ENCODE measurements around the gene SNX12.

DNA sequence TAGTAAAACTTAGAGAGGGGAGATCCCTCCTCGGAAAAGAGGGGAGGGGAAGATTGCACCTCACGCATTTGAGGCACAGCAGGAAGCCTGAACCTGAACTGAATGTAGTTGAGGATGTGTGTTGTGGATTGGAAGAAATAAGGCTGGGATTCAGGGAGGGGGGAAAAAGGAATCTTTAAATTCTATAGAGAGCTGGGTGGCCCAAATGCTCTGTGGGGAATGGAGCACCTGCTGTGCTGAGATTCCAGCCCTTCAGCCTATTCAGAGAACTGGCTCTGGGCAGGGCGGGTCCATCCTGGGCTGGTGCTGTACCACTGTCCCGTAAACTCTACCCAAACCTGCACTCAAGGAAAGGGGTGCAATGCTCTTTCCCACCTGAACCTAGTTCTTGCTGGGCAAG is 31.6 kb upstream of the SNX12 start:
- no peak for TF ChIP-seq CTCF (IDR thresholded peaks at IDR 0.05; ENCODE audit: low read length)
- TF ChIP-seq EZH2 (optimal IDR thresholded peaks at IDR 0.05; ENCODE audit: low read depth, low read length), result no peak
- TF ChIP-seq EZH2phosphoT487 (IDR thresholded peaks at IDR 0.05; ENCODE audit: low read length), result no peak

Measured in MM.1S (cell line).